Measurements from ENCODE around the gene INCA1.

The INCA1 gene

GRCh38 chr17:4986951-4987766 is 10.2 kb downstream of the INCA1 start, which contains the start of gene CAMTA2:
Gene CAMTA2, minus strand, starts transcription at chr17:4987675. Its CDS starts 1,453 bp downstream, at chr17:4986222.
- H3K9ac ChIP-seq: peak within 1 kb of the TSS; percentile 50; the same call in 1 of the 2 replicates
- peak within 1 kb of the TSS; percentile 39; the same call in 1 of the 2 replicates for H3K4me2 ChIP-seq
- H2AFZ ChIP-seq (ENCODE audit: low read depth): peak within 1 kb of the TSS; percentile 44
- no peaks in the 10 kb centered on the region for H3K79me2 ChIP-seq (ENCODE audit: insufficient read depth, low read depth)
- H3K4me3 ChIP-seq (IDR thresholded peaks at IDR 0.05; ENCODE audit: insufficient read depth, low read depth, low read length): no peak within 1 kb of the TSS
- H4K20me1 ChIP-seq (ENCODE audit: insufficient read depth): no peaks in the 10 kb centered on the region
- 0 out of 2 replicates have a peak, but pooled peaks have one; percentile 14 for TF ChIP-seq CTCF (conservative IDR thresholded peaks at IDR 0.05; ENCODE audit: low read depth, low read length)
- H3K27ac ChIP-seq: no peak within 1 kb of the TSS
- no peaks in the 10 kb centered on the region for H3K36me3 ChIP-seq (ENCODE audit: insufficient read depth)
- H3K4me1 ChIP-seq (ENCODE audit: low read depth, poor library complexity, severe bottlenecking): no peaks in the 10 kb centered on the region
- H3K27me3 ChIP-seq (ENCODE audit: insufficient read depth, low read depth): no peaks in the 10 kb centered on the region

DNA sequence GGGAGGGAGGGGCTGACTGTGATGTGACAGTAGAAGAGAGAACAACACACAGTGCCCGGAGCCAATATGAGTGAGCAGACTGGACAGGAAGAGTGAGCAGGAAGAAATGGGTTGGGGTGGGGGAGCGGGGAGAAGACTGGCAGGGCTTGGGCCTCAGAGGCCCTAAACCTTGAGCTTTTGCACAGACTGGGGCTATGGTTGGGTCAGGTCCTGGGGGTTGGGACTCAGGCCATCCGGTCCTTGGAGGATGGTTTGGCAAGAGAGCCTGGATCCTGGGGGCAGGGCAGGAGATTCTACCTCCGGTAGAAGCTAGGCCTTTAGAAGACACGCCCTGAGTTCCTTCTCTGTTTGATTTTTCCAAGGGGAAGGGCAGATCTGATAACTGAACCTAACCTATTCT is 10.9 kb downstream of the INCA1 start:
- Histone ChIP-seq H3K4me3 (IDR thresholded peaks at IDR 0.05; ENCODE audit: insufficient read depth, low read depth, low read length) (no peak overlapping the region), H3K27me3 (ENCODE audit: insufficient read depth, low read depth) (no peaks in the 10 kb centered on the region), H4K20me1 (ENCODE audit: insufficient read depth) (no peaks in the 10 kb centered on the region), H2AFZ (ENCODE audit: low read depth) (no peak overlapping the region), H3K4me2 (peak overlapping the region; percentile 25; the same call in 1 of the 2 replicates), H3K36me3 (ENCODE audit: insufficient read depth) (no peaks in the 10 kb centered on the region), H3K4me1 (ENCODE audit: low read depth, poor library complexity, severe bottlenecking) (no peaks in the 10 kb centered on the region), H3K27ac (no peak overlapping the region), H3K79me2 (ENCODE audit: insufficient read depth, low read depth) (no peaks in the 10 kb centered on the region), H3K9ac (no peak overlapping the region)
- no peak for TF ChIP-seq CTCF (conservative IDR thresholded peaks at IDR 0.05; ENCODE audit: low read depth, low read length)

- no peaks in the 10 kb centered on the region for H3K36me3 ChIP-seq (ENCODE audit: insufficient read depth)
- H3K4me2 ChIP-seq: no peak overlapping the region
- no peaks in the 10 kb centered on the region for H3K4me1 ChIP-seq (ENCODE audit: low read depth, poor library complexity, severe bottlenecking)
- no peak overlapping the region for H3K27ac ChIP-seq
- H2AFZ ChIP-seq (ENCODE audit: low read depth): no peak overlapping the region
- TF ChIP-seq CTCF (conservative IDR thresholded peaks at IDR 0.05; ENCODE audit: low read depth, low read length): no peak
- H3K9ac ChIP-seq: no peak overlapping the region
- no peaks in the 10 kb centered on the region for H4K20me1 ChIP-seq (ENCODE audit: insufficient read depth)
- no peaks in the 10 kb centered on the region for H3K27me3 ChIP-seq (ENCODE audit: insufficient read depth, low read depth)
- no peaks in the 10 kb centered on the region for H3K79me2 ChIP-seq (ENCODE audit: insufficient read depth, low read depth)
- H3K4me3 ChIP-seq (IDR thresholded peaks at IDR 0.05; ENCODE audit: insufficient read depth, low read depth, low read length): no peak overlapping the region
Observed at GRCh38 chr17:4982305-4982704, 15.0 kb downstream of the INCA1 start.

DNA sequence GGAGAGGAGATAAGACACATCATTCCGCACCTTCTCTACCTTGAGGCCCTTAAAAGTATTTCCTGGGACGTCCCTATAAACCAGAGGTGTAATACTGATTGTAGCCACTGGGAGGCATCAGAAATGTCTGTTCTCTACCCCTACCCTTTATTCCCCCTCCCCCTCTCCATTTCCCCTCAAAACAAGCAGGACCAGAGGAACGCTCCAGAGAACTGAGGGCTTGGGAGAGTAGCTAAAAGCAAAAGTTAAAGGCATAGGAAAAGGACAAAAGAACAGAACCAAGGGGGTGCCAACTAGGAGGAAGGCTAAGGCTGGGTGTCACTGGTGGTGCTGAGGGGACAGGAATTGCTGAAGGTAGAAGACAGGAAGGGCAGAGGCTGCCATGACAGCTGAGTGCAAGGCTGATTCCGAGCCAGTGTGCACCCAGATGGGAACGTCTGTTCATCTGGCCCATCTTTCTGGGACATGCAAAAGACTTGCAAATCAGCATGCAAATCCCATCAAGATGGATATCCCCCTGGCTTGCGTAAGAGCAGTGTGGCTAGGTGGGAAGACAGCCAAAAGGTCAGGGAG is 16.6 kb downstream of the INCA1 start:
- Histone ChIP-seq H2AFZ (ENCODE audit: low read depth) (no peak overlapping the region), H3K4me2 (no peak overlapping the region), H3K27me3 (ENCODE audit: insufficient read depth, low read depth) (no peaks in the 10 kb centered on the region), H3K79me2 (ENCODE audit: insufficient read depth, low read depth) (no peaks in the 10 kb centered on the region), H4K20me1 (ENCODE audit: insufficient read depth) (no peaks in the 10 kb centered on the region), H3K4me1 (ENCODE audit: low read depth, poor library complexity, severe bottlenecking) (no peaks in the 10 kb centered on the region), H3K36me3 (ENCODE audit: insufficient read depth) (no peaks in the 10 kb centered on the region), H3K27ac (no peak overlapping the region), H3K4me3 (IDR thresholded peaks at IDR 0.05; ENCODE audit: insufficient read depth, low read depth, low read length) (no peak overlapping the region), H3K9ac (no peak overlapping the region)
- peak; percentile 70 for TF ChIP-seq CTCF (conservative IDR thresholded peaks at IDR 0.05; ENCODE audit: low read depth, low read length)
